ENCODE measurements around the gene RTTN.

Gene RTTN

GRCh38 chr18:70021498-70021897 lies 184.0 kb downstream of the RTTN start:
- Mint-ChIP-seq H3K36me3 (ENCODE audit: low read depth) (peaks cover 54% of the 10 kb centered on the region), H3K4me3 (no peak overlapping the region), H3K27me3 (ENCODE audit: low read depth, poor library complexity) (no peaks in the 10 kb centered on the region), H3K4me1 (peaks cover 12% of the 10 kb centered on the region), H3K27ac (no peak overlapping the region), H3K9me3 (no peaks in the 10 kb centered on the region)
- TF ChIP-seq, protein P1, sequence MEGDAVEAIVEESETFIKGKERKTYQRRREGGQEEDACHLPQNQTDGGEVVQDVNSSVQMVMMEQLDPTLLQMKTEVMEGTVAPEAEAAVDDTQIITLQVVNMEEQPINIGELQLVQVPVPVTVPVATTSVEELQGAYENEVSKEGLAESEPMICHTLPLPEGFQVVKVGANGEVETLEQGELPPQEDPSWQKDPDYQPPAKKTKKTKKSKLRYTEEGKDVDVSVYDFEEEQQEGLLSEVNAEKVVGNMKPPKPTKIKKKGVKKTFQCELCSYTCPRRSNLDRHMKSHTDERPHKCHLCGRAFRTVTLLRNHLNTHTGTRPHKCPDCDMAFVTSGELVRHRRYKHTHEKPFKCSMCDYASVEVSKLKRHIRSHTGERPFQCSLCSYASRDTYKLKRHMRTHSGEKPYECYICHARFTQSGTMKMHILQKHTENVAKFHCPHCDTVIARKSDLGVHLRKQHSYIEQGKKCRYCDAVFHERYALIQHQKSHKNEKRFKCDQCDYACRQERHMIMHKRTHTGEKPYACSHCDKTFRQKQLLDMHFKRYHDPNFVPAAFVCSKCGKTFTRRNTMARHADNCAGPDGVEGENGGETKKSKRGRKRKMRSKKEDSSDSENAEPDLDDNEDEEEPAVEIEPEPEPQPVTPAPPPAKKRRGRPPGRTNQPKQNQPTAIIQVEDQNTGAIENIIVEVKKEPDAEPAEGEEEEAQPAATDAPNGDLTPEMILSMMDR (IDR thresholded peaks at IDR 0.05): no peak
- DNase-seq: no peak

- H3K27me3 Mint-ChIP-seq (ENCODE audit: low read depth, poor library complexity): no peaks in the 10 kb centered on the region
- TF ChIP-seq, protein P1 (IDR thresholded peaks at IDR 0.05): no peak
- H3K4me1 Mint-ChIP-seq: peaks cover 14% of the 10 kb centered on the region
- DNase-seq: no peak
- no peak overlapping the region for H3K4me3 Mint-ChIP-seq
- no peak overlapping the region for H3K27ac Mint-ChIP-seq
- H3K9me3 Mint-ChIP-seq: no peaks in the 10 kb centered on the region
- peaks cover 50% of the 10 kb centered on the region for H3K36me3 Mint-ChIP-seq (ENCODE audit: low read depth)
These were observed 184.4 kb downstream of the RTTN start for GRCh38 chr18:70021043-70021442.

DNA sequence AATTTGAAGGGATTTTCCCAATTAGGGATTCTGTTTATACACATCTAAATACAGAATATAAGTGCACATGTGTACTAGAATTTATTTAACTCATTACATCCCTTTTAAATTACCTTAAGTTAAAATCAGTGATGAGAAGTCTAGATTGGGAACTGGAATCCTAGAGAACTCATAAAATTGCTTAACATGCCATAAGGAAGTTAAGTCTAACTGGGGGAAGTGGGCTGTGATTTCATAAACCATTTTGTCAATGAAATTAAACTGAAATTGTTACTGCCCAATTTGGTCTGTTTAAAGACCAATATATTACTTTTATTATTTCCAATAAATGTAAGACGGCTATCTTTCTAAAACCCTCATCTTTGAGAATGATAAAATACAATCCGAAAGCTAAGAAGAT lies 185.5 kb downstream of the RTTN start:
- no peaks in the 10 kb centered on the region for H3K9me3 Mint-ChIP-seq
- peaks cover 44% of the 10 kb centered on the region for H3K36me3 Mint-ChIP-seq (ENCODE audit: low read depth)
- DNase-seq: no peak
- TF ChIP-seq, protein P1 (IDR thresholded peaks at IDR 0.05): no peak
- no peak overlapping the region for H3K27ac Mint-ChIP-seq
- H3K4me3 Mint-ChIP-seq: no peak overlapping the region
- no peaks in the 10 kb centered on the region for H3K27me3 Mint-ChIP-seq (ENCODE audit: low read depth, poor library complexity)
- peaks cover 24% of the 10 kb centered on the region for H3K4me1 Mint-ChIP-seq

DNA sequence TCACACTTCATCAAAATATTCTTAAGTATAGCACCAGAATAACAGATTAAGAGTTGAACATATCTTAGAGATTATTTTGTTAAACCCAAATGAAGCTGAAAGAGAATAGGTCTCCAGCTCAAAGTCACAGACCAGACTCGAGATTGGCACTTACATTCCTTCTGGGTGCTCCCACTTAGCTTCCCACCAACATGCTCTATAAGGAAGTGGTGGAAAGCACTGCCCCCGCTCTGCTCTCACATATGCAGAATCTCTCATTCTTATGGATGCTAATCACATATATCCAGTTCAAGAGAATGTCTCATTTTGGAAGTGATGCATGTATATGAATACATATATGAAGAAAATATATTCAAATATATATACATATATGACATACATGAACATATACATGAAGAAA lies 186.4 kb downstream of the RTTN start:
- H3K36me3 Mint-ChIP-seq (ENCODE audit: low read depth): peaks cover 43% of the 10 kb centered on the region

GRCh38 chr18:70015127-70015526 lies 190.4 kb downstream of the RTTN start:
- Mint-ChIP-seq H3K36me3 (ENCODE audit: low read depth) (peaks cover 42% of the 10 kb centered on the region), H3K27ac (peak overlapping the region; percentile 97), H3K4me3 (no peak overlapping the region), H3K9me3 (peaks cover 14% of the 10 kb centered on the region), H3K27me3 (ENCODE audit: low read depth, poor library complexity) (no peaks in the 10 kb centered on the region), H3K4me1 (peaks cover 20% of the 10 kb centered on the region)
- TF ChIP-seq, protein P1 (IDR thresholded peaks at IDR 0.05): no peak
- DNase-seq: no peak

More for the DNA sequence above, 186.4 kb downstream of the RTTN start:
- peaks cover 24% of the 10 kb centered on the region for H3K4me1 Mint-ChIP-seq
- H3K4me3 Mint-ChIP-seq: no peak overlapping the region
- no peak overlapping the region for H3K27ac Mint-ChIP-seq
- TF ChIP-seq, protein P1 (IDR thresholded peaks at IDR 0.05): no peak
- no peak for DNase-seq
- H3K27me3 Mint-ChIP-seq (ENCODE audit: low read depth, poor library complexity): no peaks in the 10 kb centered on the region
- no peaks in the 10 kb centered on the region for H3K9me3 Mint-ChIP-seq

DNA sequence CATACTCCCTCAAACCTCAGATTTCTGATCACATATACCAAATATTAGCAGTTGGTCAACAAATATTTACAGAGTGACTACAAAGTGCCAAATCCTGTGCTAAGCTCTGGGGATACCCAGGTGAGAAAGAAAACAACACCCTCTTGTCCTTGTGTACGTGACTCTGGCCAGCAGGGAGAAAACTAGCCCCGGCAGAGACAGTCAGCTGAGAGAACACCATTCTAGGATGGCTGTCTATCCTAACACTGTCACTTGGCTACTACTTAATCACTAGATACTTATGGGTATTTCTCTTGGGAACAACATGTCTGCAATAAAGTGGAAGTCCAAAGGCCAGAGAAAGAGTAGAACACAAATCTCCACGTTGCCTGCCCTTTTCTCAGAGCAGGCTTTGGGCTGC lies 199.9 kb downstream of the RTTN start:
- no peak for DNase-seq
- peaks cover 34% of the 10 kb centered on the region for H3K36me3 Mint-ChIP-seq (ENCODE audit: low read depth)
- TF ChIP-seq, protein P1 (IDR thresholded peaks at IDR 0.05): no peak
- H3K4me1 Mint-ChIP-seq: no peaks in the 10 kb centered on the region
- H3K27ac Mint-ChIP-seq: peak overlapping the region; percentile 10
- H3K27me3 Mint-ChIP-seq (ENCODE audit: low read depth, poor library complexity): no peaks in the 10 kb centered on the region
- peaks cover 20% of the 10 kb centered on the region for H3K9me3 Mint-ChIP-seq
- H3K4me3 Mint-ChIP-seq: no peak overlapping the region
